SK-MEL-5 (cell line): ENCODE data around the gene NMRAL1. TPM values are rescaled to one million over a fixed set of nuclear protein-coding genes. Genes with fewer than 3 reads are reported as not detected.

Experiments
- DNase-seq: peaks from one replicate; pipeline ENCODE4 v3.0.0-alpha.2; 2016; ENCODE audit warnings: low read depth, low spot score
- in situ Hi-C: cut with HindIII; loops from 2 replicates; pipeline ENCODE4 v1.10.0; 2016; ENCODE audit warnings: low sequenced_read_pairs, high pct_unique_total_duplicates, low pct_unique_long_range_greater_than_20kb
- total RNA-seq: library from RNA; depleted of rRNA; stranded (reverse); fragments of >200 nt; shearing (Covaris generic); gene quantifications from 2 replicates; pipeline ENCODE4 v1.2.3, GENCODE V29; 2014

NMRAL1 gene
- total RNA-seq, 1 experiment from 2014 or later, result 34.5 TPM

DNA sequence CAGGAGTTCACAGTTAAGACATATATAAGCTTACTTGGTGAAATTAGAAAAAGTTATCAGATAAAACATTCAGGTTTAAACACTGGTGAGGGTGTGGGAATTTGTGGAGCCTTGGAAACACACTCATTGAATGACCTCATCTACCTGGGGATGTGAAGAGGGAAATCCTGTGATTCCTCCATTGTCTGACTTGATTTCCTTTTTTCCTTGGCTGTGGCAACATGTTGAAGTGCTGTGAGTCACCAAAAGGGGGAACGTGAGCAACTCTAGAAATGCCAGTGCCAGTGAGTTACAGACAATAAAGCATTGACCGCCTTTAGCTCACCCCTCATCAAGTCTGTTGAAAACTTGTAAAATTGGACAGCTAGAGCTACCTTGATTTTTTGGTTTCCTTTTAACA lies 3.5 kb upstream of the NMRAL1 start:
- in situ Hi-C loops, result no loop called here

DNA sequence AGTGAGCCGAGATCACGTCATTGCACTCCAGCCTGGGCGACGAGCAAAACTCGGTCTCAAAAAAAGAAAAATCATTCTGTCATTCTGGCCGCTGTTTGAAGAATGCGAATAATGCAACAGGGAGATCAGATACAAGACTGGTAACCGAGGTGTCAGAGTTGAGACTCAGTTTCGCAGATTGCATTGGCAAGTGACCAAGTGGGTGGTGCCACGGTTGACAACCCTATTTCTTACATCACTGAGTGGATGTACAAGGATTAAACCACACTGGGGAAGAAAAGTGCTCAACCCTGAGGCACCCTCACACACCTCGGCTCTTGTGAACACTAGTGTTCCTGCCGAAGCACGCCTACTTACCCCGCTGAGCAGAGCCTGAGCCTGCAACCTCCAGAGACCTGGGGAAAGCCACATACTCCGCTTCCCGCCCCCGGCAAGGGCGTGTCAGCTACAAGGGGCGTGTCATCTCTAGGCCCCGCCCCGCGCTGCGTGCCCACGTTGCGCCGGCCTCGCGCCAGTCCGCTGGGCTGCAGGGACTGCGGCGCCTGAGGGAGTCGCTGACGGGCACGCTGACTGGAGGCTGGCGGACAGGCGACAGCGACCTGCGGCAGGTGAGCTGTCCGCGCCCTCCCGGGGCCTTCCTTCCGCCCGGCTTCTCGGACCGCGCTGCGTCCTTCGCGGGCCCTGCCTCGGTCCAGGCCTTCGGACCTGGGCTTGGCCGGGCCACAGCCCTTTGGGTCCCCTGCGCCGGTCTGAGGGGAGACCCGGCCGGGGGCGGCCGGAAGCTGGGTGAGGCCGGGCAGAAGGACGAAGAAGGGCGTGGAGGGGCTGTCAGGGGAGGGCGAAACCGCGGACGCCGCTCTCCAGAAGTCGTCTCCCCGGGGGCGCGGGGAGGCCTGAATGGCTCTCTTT lies 1.7 kb upstream of the NMRAL1 start, which contains the start of gene HMOX2:
Gene HMOX2, plus strand, starts transcription at position 519 of the 909 bp plus-strand sequence. CDS start 29,127 bp downstream, outside the sequence.
- DNase-seq, result peak; percentile 87
- in situ Hi-C loops, result no loop called here

More for the DNA sequence above, 3.5 kb upstream of the NMRAL1 start:
- DNase-seq, result peak; percentile 38

DNA sequence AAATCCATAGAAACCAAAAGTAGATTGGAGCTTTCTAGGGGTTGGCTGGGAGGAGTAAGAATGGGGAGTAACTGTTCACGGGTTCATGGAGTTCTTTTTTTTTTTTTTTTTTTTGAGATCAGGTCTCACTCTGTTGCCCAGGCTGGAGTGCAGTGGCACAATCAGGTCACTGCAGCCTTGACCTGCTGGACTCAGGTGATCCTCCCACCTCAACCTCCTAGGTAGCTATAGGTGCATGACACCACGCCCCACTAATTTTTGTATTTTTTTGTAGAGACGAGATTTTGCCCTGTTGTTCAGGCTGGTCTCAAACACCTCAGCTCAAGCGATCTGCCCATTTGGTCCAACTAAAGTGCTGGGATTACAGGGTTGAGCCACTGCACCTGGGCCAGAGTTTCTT lies 1.5 kb downstream of the NMRAL1 start:
- DNase-seq, result no peak
- in situ Hi-C loops, result no loop called here

DNA sequence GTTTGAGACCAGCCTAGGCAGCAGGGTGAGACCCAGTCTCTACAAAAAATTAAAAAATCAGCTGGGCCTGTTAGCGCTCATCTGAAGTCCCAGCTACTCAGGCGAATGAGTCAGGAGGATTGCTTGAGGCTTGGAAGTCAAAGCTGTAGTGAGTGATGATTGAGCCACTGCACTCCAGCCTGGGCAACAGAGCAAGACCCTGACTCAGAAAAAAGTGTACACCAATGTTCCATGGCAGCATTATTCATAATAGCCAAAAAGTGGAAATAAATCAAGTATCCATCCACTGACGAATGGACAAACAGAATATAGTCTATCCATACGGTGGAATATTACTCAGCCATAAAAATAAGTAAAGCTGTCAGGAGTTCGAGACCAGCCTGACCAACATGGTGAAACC lies 2.6 kb downstream of the NMRAL1 start:
- no peak for DNase-seq
- in situ Hi-C loops, result no loop called here

DNA sequence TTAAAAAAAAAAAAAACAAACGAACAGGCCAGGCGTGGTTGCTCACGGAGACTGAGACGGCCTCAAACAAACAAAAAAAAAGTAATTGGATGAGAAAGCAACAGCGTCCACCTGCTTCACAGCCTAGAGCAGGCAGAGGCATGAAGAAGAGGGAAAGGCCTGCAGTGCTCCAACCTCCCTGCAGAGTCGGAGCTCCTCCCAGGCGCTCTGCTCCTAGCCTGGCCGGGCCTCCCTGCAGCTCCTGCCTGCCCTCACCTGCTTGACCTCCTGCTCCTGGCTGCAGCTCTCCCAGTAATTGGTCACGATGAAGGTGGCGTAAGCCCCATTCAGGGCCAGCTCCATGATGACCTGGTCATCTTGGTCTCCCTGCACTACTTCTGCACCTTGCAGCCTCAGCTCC lies 5.5 kb downstream of the NMRAL1 start:
- DNase-seq, result no peak
- in situ Hi-C loops, result no loop called here

GRCh38 chr16:4467916-4468315 lies 6.5 kb downstream of the NMRAL1 start:
- no peak for DNase-seq
- in situ Hi-C loops, result no loop called here

GRCh38 chr16:4465977-4466779 lies 8.2 kb downstream of the NMRAL1 start:
- DNase-seq, result no peak
- in situ Hi-C loops, result no loop called here

DNA sequence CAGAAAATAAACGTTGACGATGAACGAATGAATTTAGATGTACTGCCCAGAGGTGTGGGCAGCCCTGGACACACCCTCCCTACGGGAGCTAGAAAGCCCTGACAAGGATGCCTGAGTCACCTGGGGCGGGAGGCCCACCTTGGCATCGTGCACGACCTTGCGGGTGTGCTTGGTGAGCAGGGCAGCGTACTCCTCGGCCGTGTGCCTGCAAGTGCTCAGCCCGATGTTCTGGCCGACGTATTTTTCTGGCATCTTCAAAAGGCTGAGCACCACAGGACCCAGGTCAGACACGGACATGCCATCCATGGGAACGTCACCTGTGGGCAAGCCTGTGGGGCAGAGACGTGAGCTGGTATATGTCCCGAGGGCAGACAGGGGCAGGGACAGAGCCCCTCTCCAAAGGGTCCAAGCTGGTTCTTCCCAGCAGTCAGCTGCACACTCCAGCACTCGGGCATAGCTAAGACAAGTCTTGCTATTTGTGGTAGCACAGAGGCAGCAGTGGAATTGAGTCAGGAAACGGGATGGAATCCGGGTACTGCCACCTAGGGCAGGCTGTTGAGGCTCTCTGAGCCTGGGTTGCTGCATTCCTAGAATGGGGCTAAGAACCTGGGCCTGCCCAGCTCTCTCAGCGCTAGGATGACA lies 10.8 kb downstream of the NMRAL1 start:
- DNase-seq, result no peak
- in situ Hi-C loops, result no loop called here

DNA sequence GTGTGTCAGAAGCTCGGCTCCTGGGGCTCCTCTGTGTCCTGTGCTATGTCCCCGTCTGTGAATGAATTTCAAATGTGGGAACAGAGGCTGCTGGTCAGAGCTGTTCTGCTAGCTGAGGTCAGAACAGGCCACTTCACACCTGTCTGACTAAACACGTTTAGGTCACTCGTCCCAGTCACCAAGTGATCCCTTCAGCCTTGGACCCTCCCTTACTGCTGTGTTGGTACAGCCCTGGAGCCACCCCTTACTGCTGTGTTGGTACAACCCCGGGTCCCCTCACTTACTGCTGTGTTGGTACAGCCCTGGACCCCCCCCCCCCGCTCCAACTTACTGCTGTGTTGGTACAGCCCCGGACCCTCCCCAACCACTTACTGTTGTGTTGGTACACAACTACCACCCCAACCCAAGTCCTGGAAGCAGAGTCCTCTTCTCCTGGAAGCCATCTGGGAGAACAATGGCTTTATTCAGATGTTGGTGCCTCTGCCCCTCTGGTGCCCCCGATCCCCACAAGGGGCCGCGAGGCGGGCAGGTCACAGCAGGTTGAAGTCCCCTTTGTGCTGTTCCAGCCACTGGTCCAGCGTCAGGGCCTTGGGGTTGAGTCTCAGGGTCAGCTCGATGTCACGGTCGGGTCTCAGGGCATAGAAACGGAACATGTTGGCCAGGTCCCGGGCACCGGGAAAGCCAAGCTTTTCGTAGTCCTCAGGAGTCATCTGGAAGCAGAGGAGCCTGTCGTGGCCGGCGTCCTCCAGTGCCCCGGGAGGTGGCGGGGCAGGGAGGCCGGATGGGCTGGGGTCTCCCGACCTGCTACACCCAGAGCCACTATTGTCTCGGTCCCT lies 13.0 kb downstream of the NMRAL1 start:
- in situ Hi-C loops, result no loop called here
- DNase-seq, result no peak

DNA sequence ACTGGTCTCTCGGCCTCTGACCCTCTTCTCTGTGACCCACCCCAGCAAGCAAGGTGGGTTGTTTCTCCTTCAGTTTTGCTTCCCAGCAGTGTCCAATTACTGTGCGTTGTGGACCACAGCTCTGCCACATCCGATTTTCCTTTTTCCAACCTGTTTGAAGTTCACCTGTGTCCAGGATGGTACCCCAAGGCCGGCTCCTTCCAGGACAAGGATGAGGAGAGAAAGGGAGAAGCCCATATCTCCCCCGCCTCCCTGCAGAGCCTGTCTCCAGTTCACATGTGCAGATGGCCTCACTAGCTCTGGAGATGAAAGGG lies 13.5 kb downstream of the NMRAL1 start:
- in situ Hi-C loops, result no loop called here
- no peak for DNase-seq

GRCh38 chr16:4455951-4456350 lies 18.5 kb downstream of the NMRAL1 start:
- no peak for DNase-seq
- in situ Hi-C loops, result no loop called here

DNA sequence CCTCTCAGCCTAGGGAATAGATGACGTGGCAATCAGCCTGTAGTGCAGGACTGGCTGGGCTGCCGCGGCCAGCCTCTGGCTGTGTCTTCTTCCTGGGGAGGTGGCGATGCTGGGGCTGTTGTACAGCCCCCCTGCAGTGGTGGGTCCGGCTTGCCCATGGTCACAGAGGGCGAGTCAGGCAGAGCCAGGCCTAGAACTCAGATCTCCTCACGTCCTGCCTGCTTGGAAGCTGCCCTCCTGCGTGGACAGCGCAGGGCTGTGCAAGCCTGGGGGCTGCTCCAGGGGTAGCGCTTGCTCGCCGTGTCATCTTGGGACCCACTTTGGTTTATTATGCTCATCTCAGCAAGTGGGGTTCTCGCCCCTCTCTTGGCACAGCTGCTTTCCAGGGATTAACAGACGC lies 19.3 kb downstream of the NMRAL1 start:
- in situ Hi-C loops, result no loop called here
- no peak for DNase-seq

DNA sequence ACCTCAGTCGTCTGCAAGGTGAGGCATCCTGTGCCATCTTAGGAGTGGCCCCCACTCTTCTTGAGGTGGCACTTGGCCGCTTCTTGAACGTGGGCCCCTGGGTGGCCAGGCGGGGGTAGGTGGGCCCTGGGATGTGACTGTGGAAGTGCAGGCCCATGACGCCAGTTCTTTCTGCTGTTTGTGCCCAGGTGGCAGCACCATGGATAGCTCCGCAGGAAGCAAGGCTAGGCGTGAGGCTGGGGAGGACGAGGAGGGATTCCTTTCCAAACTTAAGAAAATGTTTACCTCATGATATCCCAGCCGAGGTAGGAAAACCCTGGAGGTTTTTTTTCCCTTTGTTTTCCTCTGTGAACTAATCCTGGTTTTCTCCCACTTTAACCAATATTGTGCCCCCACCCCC lies 19.8 kb downstream of the NMRAL1 start:
- in situ Hi-C loops, result no loop called here
- no peak for DNase-seq

GRCh38 chr16:4452674-4453073 lies 21.8 kb downstream of the NMRAL1 start:
- DNase-seq, result no peak
- in situ Hi-C loops, result no loop called here

DNA sequence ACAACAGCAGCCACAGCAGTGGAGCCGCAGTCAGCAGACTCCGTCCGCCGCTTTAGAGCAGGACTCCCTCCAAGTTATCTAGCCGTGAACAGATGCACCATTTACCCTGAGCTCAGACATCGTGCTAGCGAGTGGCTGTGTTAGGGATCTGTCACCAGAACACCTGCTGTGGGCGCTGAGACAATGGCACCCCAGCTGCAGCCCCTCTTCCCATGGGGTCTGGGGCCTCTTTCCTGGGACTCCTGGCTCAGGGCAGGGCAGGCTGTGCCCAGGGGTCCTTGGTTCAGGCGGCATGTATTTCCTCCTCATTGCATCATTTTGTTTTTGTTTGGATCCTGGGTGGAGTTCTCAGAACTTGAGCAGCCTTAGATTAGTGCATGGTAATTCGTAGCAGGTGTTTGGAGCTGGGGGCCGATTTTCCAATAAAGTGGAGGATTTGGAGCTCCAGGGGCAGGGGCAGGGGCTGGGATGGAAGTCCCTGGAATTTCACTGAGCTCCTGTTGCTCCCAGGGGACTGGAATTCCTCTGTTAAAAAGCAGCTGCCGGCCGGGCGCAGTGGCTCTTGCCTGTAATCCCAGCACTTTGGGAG lies 23.4 kb downstream of the NMRAL1 start:
- in situ Hi-C loops, result no loop called here
- no peak for DNase-seq

DNA sequence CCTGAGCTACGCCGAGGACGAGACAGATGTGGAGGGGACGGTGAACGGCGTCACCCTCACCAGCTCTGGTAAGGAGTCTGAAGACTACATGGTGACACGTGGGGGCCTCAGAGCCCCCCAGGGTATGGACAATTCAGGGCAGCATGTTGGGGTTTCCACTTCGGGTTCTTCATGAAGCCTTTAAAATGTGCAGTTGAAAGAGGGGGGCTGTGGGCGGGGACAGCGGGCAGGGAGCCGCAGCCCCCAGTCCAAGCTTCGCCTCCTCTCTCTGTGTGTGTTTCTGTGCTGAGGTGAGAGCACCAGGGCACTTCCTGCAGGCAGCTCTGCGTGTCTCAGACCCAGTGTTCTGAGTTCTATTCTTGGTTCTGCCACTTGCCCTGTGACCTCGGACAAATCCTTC lies 24.0 kb downstream of the NMRAL1 start:
- DNase-seq, result no peak
- in situ Hi-C loops, result no loop called here

DNA sequence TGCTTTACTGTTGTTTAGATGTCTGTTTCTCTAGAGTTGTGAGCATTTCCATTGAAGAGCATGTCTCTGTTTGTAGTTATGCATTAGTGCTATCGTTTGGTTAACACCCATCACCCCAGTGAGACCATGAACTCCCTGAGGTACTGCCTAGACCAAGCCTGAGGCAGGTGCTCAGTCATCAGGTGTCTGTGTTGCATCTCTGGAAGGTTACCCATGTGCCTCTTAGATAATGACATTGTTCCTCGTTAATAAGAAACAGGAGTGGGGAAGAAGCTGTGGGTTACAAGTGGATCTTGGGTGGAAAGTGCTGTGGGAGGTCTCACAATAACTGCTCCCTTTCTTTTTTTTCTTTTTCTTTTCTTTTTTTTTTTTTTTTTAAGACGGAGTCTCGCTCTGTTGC lies 30.4 kb downstream of the NMRAL1 start:
- in situ Hi-C loops, result no loop called here
- DNase-seq, result no peak
